HEK293 (cell line): Measurements from ENCODE around the gene GYPC.

Experiments
- YY1 ChIP-seq: fragments of 450-650 bp; formaldehyde crosslinking; IDR thresholded peaks from 2 replicates; pipeline ENCODE4 v1.5.1; 2018; ENCODE audit warnings: missing biosample characterization, missing genetic modification characterization
- ZNF138 ChIP-seq: fragments of 450-650 bp; formaldehyde crosslinking; IDR thresholded peaks from 2 replicates; pipeline ENCODE4 v1.5.1; 2016; ENCODE audit warnings: missing biosample characterization, missing genetic modification characterization, borderline replicate concordance
- ZNF416 ChIP-seq: fragments of 450-650 bp; formaldehyde crosslinking; IDR thresholded peaks from 2 replicates; pipeline ENCODE4 v1.5.1; 2016; ENCODE audit warnings: missing biosample characterization, missing genetic modification characterization
- ZNF501 ChIP-seq: fragments of 450-650 bp; formaldehyde crosslinking; IDR thresholded peaks from 2 replicates; pipeline ENCODE4 v1.5.1; 2016; ENCODE audit warnings: missing biosample characterization, missing genetic modification characterization
- ZNF610 ChIP-seq: fragments of 450-650 bp; formaldehyde crosslinking; IDR thresholded peaks from 2 replicates; pipeline ENCODE4 v1.5.1; 2016; ENCODE audit warnings: missing biosample characterization, missing genetic modification characterization, borderline replicate concordance
- ZXDB ChIP-seq: fragments of 450-650 bp; formaldehyde crosslinking; IDR thresholded peaks from 2 replicates; pipeline ENCODE4 v1.5.1; 2016; ENCODE audit warnings: missing biosample characterization, missing genetic modification characterization
- TF ChIP-seq, protein P1 (sequence below): fragments of 450-650 bp; formaldehyde crosslinking; IDR thresholded peaks from 2 replicates; pipeline ENCODE4 v1.5.1; 2016; ENCODE audit warnings: missing biosample characterization, missing genetic modification characterization
- TF ChIP-seq, protein P2 (sequence below): fragments of 450-650 bp; formaldehyde crosslinking; IDR thresholded peaks from 2 replicates; pipeline ENCODE4 v1.5.1; 2016; ENCODE audit warnings: missing biosample characterization, missing genetic modification characterization
- TF ChIP-seq, protein P3 (sequence below): fragments of 450-650 bp; formaldehyde crosslinking; IDR thresholded peaks from 2 replicates; pipeline ENCODE4 v1.5.1; 2016; ENCODE audit warnings: missing biosample characterization, missing genetic modification characterization, borderline replicate concordance

DNA sequence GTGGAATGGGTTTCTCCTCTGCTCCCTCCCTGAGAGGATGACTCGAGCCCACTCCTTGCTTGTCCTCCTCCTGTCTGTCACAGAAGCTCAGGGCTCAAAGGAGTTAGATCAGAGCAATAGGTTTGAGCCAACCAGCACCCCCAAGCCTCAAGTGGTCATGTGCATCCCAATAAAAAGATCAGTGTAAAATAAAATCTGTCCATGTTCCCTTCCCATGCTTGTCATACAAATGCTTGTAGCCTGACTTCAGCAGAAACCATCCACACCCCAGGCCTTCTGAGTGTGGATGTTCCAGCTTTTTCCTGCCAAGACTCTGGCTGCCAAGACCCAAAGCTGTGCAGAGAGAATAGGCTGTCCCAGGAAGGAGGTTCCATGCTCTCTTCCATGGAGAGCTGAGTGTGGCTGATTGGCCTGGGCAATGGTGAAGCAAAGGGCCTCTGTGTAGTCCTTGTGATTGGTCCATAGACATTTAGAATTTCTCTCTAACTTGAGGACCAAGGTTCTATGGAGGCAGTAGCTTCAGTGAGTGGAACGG, 67.4 kb downstream of the GYPC start:
- TF ChIP-seq YY1 (tag by site-specific recombination) (no peak), ZNF416 (tag by site-specific recombination) (no peak), ZNF501 (tag by site-specific recombination) (no peak), ZNF138 (tag by site-specific recombination) (no peak), ZXDB (no peak), ZNF610 (no peak)
- TF ChIP-seq, protein P1, sequence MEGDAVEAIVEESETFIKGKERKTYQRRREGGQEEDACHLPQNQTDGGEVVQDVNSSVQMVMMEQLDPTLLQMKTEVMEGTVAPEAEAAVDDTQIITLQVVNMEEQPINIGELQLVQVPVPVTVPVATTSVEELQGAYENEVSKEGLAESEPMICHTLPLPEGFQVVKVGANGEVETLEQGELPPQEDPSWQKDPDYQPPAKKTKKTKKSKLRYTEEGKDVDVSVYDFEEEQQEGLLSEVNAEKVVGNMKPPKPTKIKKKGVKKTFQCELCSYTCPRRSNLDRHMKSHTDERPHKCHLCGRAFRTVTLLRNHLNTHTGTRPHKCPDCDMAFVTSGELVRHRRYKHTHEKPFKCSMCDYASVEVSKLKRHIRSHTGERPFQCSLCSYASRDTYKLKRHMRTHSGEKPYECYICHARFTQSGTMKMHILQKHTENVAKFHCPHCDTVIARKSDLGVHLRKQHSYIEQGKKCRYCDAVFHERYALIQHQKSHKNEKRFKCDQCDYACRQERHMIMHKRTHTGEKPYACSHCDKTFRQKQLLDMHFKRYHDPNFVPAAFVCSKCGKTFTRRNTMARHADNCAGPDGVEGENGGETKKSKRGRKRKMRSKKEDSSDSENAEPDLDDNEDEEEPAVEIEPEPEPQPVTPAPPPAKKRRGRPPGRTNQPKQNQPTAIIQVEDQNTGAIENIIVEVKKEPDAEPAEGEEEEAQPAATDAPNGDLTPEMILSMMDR: no peak
- TF ChIP-seq, protein P2, sequence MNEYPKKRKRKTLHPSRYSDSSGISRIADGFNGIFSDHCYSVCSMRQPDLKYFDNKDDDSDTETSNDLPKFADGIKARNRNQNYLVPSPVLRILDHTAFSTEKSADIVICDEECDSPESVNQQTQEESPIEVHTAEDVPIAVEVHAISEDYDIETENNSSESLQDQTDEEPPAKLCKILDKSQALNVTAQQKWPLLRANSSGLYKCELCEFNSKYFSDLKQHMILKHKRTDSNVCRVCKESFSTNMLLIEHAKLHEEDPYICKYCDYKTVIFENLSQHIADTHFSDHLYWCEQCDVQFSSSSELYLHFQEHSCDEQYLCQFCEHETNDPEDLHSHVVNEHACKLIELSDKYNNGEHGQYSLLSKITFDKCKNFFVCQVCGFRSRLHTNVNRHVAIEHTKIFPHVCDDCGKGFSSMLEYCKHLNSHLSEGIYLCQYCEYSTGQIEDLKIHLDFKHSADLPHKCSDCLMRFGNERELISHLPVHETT: no peak
- TF ChIP-seq, protein P3, sequence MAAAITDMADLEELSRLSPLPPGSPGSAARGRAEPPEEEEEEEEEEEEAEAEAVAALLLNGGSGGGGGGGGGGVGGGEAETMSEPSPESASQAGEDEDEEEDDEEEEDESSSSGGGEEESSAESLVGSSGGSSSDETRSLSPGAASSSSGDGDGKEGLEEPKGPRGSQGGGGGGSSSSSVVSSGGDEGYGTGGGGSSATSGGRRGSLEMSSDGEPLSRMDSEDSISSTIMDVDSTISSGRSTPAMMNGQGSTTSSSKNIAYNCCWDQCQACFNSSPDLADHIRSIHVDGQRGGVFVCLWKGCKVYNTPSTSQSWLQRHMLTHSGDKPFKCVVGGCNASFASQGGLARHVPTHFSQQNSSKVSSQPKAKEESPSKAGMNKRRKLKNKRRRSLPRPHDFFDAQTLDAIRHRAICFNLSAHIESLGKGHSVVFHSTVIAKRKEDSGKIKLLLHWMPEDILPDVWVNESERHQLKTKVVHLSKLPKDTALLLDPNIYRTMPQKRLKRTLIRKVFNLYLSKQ (tag by site-specific recombination): no peak
